HCEC 1CT (cell line): ENCODE measurements around the gene GIGYF2.
"Not testable (repeated sequence)": the region's sequence is repeated elsewhere in the genome, so short reads cannot be mapped to it uniquely, and the experiment has no call there.

Source experiments
- DNase-seq: peaks from one replicate; pipeline ENCODE4 v3.0.0-alpha.2; 2017

The GIGYF2 gene

GRCh38 chr2:232697059-232697806 is at the start of gene GIGYF2:
TSS of gene GIGYF2 (plus strand) at chr2:232697331. CDS start at chr2:232735198, 37,867 bp downstream.
- peak; percentile 93 for DNase-seq

- no peak for DNase-seq
Measured at GRCh38 chr2:232649033-232649432, 48.1 kb upstream of the GIGYF2 start.

- DNase-seq: no peak
Measured at GRCh38 chr2:232652505-232652851, 44.7 kb upstream of the GIGYF2 start.

GRCh38 chr2:232653441-232653840 is 43.7 kb upstream of the GIGYF2 start:
- no peak for DNase-seq

GRCh38 chr2:232655392-232655791 is 41.7 kb upstream of the GIGYF2 start:
- no peak for DNase-seq

GRCh38 chr2:232658217-232658785 is 38.8 kb upstream of the GIGYF2 start:
- peak; percentile 5 for DNase-seq

- no peak for DNase-seq
Measured at GRCh38 chr2:232659359-232659758, 37.8 kb upstream of the GIGYF2 start.

- no peak for DNase-seq
Measured at GRCh38 chr2:232662486-232663260, 34.5 kb upstream of the GIGYF2 start.

- DNase-seq: no peak
Measured at GRCh38 chr2:232666051-232666805, 30.9 kb upstream of the GIGYF2 start.

- DNase-seq: no peak
Measured at GRCh38 chr2:232667989-232668583, 29.0 kb upstream of the GIGYF2 start.

GRCh38 chr2:232668805-232669444 is 28.2 kb upstream of the GIGYF2 start:
- no peak for DNase-seq

- no peak for DNase-seq
Measured at GRCh38 chr2:232672588-232672987, 24.5 kb upstream of the GIGYF2 start.

- DNase-seq: no peak
Measured at GRCh38 chr2:232674491-232674890, 22.6 kb upstream of the GIGYF2 start.

GRCh38 chr2:232675381-232675780 is 21.8 kb upstream of the GIGYF2 start:
- no peak for DNase-seq

- DNase-seq: no peak
Measured at GRCh38 chr2:232680006-232680405, 17.1 kb upstream of the GIGYF2 start.

GRCh38 chr2:232681527-232681926 is 15.6 kb upstream of the GIGYF2 start:
- no peak for DNase-seq

- no peak for DNase-seq
Measured at GRCh38 chr2:232683368-232683767, 13.8 kb upstream of the GIGYF2 start.

GRCh38 chr2:232685391-232685790 is 11.7 kb upstream of the GIGYF2 start:
- DNase-seq: not testable (repeated sequence)

GRCh38 chr2:232687382-232688160 is 9.6 kb upstream of the GIGYF2 start:
- DNase-seq: no peak

GRCh38 chr2:232688201-232688600 is 8.9 kb upstream of the GIGYF2 start:
- DNase-seq: no peak

GRCh38 chr2:232689152-232689910 is 7.8 kb upstream of the GIGYF2 start:
- peak; percentile 33 for DNase-seq
